WTC11 (cell line): ENCODE data around the gene IAH1. TPM values are rescaled to one million over a fixed set of nuclear protein-coding genes. Genes with fewer than 3 reads are reported as not detected.

Experiments
- ATAC-seq: fragments of 200-7000 bp; cut with Tn5 transposase; 2 replicates; pipeline ENCODE4 v1.10.0; 2021; ENCODE audit warnings: mild to moderate bottlenecking, moderate library complexity
- CTCF ChIA-PET: fragments of 300-600 bp; sonication (Branson Sonifier 250); formaldehyde crosslinking; loops from one replicate; lab custom pipeline; 2021; ENCODE audit warnings: antibody characterized with exemption; lab: Charles Lee
- POLR2A ChIA-PET: fragments of 350-600 bp; sonication (Branson Sonifier 250); formaldehyde crosslinking; loops from one replicate; lab custom pipeline; 2021; ENCODE audit warnings: antibody characterized with exemption; lab: Charles Lee
- DNase-seq: peaks from one replicate; pipeline ENCODE4 v3.0.0; 2021; ENCODE audit warnings: low spot score
- H3K27ac Mint-ChIP-seq: 2 replicates; pipeline ENCODE4 v1.8.0; 2021; ENCODE audit warnings: mixed read lengths
- H3K27me3 Mint-ChIP-seq: 2 replicates; pipeline ENCODE4 v1.8.0; 2021; ENCODE audit warnings: low read depth, mild to moderate bottlenecking, moderate library complexity, mixed read lengths
- H3K36me3 Mint-ChIP-seq: 2 replicates; pipeline ENCODE4 v1.8.0; 2021; ENCODE audit warnings: mixed read lengths
- H3K4me1 Mint-ChIP-seq: 2 replicates; pipeline ENCODE4 v1.8.0; 2022; ENCODE audit warnings: mixed read lengths
- H3K4me3 Mint-ChIP-seq: 2 replicates; pipeline ENCODE4 v1.8.0; 2021; ENCODE audit warnings: mild to moderate bottlenecking, moderate library complexity, mixed read lengths
- H3K9me3 Mint-ChIP-seq: 2 replicates; pipeline ENCODE4 v1.8.0; 2021; ENCODE audit warnings: mixed read lengths
- AFF4 ChIP-seq: sonication (generic); formaldehyde crosslinking; IDR thresholded peaks from 2 replicates; pipeline ENCODE4 v1.8.1; 2023; ENCODE audit warnings: mild to moderate bottlenecking, missing genetic modification reagents, borderline replicate concordance
- CREB1 ChIP-seq: sonication (generic); formaldehyde crosslinking; IDR thresholded peaks from 2 replicates; pipeline ENCODE4 v1.8.0; 2023; ENCODE audit warnings: mild to moderate bottlenecking, missing genetic modification reagents
- CREM ChIP-seq: sonication (generic); formaldehyde crosslinking; IDR thresholded peaks from 2 replicates; pipeline ENCODE4 v1.8.1; 2022; ENCODE audit warnings: mild to moderate bottlenecking, missing genetic modification reagents, moderate library complexity
- ESRRA ChIP-seq: sonication (generic); formaldehyde crosslinking; IDR thresholded peaks from 2 replicates; pipeline ENCODE4 v1.8.1; 2022; ENCODE audit warnings: mild to moderate bottlenecking, missing genetic modification reagents, borderline replicate concordance
- FOXK1 ChIP-seq: sonication (generic); formaldehyde crosslinking; IDR thresholded peaks from 2 replicates; pipeline ENCODE4 v1.8.0; 2022; ENCODE audit warnings: mild to moderate bottlenecking, moderate library complexity, missing genetic modification reagents
- FOXP1 ChIP-seq: sonication (generic); formaldehyde crosslinking; IDR thresholded peaks from 2 replicates; pipeline ENCODE4 v1.8.0; 2022; ENCODE audit warnings: missing genetic modification reagents, mild to moderate bottlenecking, moderate library complexity, borderline replicate concordance
- GTF2I ChIP-seq: fragments of 250-450 bp; sonication (Bioruptor Pico); conservative IDR thresholded peaks from 2 replicates; pipeline ENCODE4 v1.4.0; 2021; ENCODE audit warnings: mild to moderate bottlenecking
- KAT7 ChIP-seq: sonication (generic); formaldehyde crosslinking; IDR thresholded peaks from 2 replicates; pipeline ENCODE4 v1.8.1; 2023; ENCODE audit warnings: missing genetic modification reagents, mild to moderate bottlenecking, borderline replicate concordance
- NFATC4 ChIP-seq: fragments of 250-450 bp; sonication (Bioruptor Pico); IDR thresholded peaks from 2 replicates; pipeline ENCODE4 v1.9.0; 2021; ENCODE audit warnings: mild to moderate bottlenecking
- SMAD4 ChIP-seq: sonication (generic); formaldehyde crosslinking; IDR thresholded peaks from 2 replicates; pipeline ENCODE4 v1.8.0; 2022; ENCODE audit warnings: mild to moderate bottlenecking, missing genetic modification reagents
- SOX15 ChIP-seq: fragments of 250-450 bp; sonication (Bioruptor Pico); IDR thresholded peaks from 2 replicates; pipeline ENCODE4 v1.9.0; 2021; ENCODE audit warnings: mild to moderate bottlenecking
- TEAD4 ChIP-seq: sonication (generic); formaldehyde crosslinking; IDR thresholded peaks from 2 replicates; pipeline ENCODE4 v1.8.0; 2022; ENCODE audit warnings: mild to moderate bottlenecking, missing genetic modification reagents
- ZMAT4 ChIP-seq: fragments of 250-450 bp; sonication (Bioruptor Pico); IDR thresholded peaks from 2 replicates; pipeline ENCODE4 v1.9.0; 2021; ENCODE audit warnings: mild to moderate bottlenecking
- ZNF219 ChIP-seq: sonication (generic); formaldehyde crosslinking; IDR thresholded peaks from 2 replicates; pipeline ENCODE4 v1.8.0; 2023; ENCODE audit warnings: missing genetic modification reagents, mild to moderate bottlenecking, borderline replicate concordance
- total RNA-seq: library from RNA; stranded (reverse); gene quantifications from 3 replicates; pipeline ENCODE4 v1.2.3, GENCODE V29; 2021
- TF ChIP-seq, protein P1 (sequence below): sonication (generic); formaldehyde crosslinking; IDR thresholded peaks from 2 replicates; pipeline ENCODE4 v1.8.0; 2022; ENCODE audit warnings: missing genetic modification reagents
- TF ChIP-seq, protein P2 (sequence below): sonication (generic); formaldehyde crosslinking; IDR thresholded peaks from 2 replicates; pipeline ENCODE4 v1.8.0; 2022; ENCODE audit warnings: mild to moderate bottlenecking, missing genetic modification reagents
- TF ChIP-seq, protein P3 (sequence below): sonication (generic); formaldehyde crosslinking; IDR thresholded peaks from 2 replicates; pipeline ENCODE4 v1.8.1; 2022; ENCODE audit warnings: mild to moderate bottlenecking, moderate library complexity, missing genetic modification reagents
- TF ChIP-seq, protein P4 (sequence below): fragments of 250-450 bp; sonication (Bioruptor Pico); IDR thresholded peaks from 2 replicates; pipeline ENCODE4 v1.9.0; 2021; ENCODE audit warnings: moderate library complexity, mild to moderate bottlenecking, inconsistent platforms, borderline replicate concordance

IAH1 gene
- total RNA-seq, 1 experiment from 2014 or later, result 14.4 TPM

GRCh38 chr2:9480157-9480556 is 5.8 kb downstream of the IAH1 start (continued):
- TF ChIP-seq AFF4 (CRISPR knock-in tag), result no peak
- TF ChIP-seq CREB1 (CRISPR knock-in tag), result no peak
- no peak for TF ChIP-seq TEAD4 (CRISPR knock-in tag)
- no peak for TF ChIP-seq FOXK1
- no peak for TF ChIP-seq SMAD4 (CRISPR knock-in tag)
- TF ChIP-seq, all 79 proteins: peak for 0

DNA sequence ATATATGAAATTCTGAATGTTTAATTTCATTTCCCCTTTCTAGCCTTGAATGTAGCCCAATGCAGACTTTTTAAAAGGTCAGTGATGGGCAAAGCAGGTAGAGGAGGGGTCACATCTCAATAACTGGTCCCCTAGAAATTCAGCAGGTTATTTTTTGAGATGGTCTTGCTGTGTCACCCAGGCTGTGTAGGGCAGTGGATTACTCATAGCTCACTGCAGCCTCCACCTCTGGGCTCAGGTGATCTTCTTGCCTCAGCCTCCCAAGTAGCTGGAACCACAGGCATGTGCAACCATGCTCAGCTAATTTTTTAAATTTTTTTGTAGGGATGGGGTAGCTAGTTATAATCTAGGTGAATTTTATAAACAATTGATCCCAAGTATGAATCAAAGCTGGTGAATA is 8.8 kb downstream of the IAH1 start:
- Mint-ChIP-seq H3K4me1 (no peaks in the 10 kb centered on the region), H3K27me3 (no peaks in the 10 kb centered on the region), H3K36me3 (peaks cover 23% of the 10 kb centered on the region), H3K9me3 (no peaks in the 10 kb centered on the region), H3K4me3 (no peak overlapping the region), H3K27ac (no peak overlapping the region)
- TF ChIP-seq NFATC4 (CRISPR knock-in tag), result no peak
- TF ChIP-seq, protein P1, sequence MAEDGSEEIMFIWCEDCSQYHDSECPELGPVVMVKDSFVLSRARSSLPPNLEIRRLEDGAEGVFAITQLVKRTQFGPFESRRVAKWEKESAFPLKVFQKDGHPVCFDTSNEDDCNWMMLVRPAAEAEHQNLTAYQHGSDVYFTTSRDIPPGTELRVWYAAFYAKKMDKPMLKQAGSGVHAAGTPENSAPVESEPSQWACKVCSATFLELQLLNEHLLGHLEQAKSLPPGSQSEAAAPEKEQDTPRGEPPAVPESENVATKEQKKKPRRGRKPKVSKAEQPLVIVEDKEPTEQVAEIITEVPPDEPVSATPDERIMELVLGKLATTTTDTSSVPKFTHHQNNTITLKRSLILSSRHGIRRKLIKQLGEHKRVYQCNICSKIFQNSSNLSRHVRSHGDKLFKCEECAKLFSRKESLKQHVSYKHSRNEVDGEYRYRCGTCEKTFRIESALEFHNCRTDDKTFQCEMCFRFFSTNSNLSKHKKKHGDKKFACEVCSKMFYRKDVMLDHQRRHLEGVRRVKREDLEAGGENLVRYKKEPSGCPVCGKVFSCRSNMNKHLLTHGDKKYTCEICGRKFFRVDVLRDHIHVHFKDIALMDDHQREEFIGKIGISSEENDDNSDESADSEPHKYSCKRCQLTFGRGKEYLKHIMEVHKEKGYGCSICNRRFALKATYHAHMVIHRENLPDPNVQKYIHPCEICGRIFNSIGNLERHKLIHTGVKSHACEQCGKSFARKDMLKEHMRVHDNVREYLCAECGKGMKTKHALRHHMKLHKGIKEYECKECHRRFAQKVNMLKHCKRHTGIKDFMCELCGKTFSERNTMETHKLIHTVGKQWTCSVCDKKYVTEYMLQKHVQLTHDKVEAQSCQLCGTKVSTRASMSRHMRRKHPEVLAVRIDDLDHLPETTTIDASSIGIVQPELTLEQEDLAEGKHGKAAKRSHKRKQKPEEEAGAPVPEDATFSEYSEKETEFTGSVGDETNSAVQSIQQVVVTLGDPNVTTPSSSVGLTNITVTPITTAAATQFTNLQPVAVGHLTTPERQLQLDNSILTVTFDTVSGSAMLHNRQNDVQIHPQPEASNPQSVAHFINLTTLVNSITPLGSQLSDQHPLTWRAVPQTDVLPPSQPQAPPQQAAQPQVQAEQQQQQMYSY, result no peak
- no peak for TF ChIP-seq TEAD4 (CRISPR knock-in tag)
- TF ChIP-seq ZNF219, result no peak
- TF ChIP-seq, protein P2, sequence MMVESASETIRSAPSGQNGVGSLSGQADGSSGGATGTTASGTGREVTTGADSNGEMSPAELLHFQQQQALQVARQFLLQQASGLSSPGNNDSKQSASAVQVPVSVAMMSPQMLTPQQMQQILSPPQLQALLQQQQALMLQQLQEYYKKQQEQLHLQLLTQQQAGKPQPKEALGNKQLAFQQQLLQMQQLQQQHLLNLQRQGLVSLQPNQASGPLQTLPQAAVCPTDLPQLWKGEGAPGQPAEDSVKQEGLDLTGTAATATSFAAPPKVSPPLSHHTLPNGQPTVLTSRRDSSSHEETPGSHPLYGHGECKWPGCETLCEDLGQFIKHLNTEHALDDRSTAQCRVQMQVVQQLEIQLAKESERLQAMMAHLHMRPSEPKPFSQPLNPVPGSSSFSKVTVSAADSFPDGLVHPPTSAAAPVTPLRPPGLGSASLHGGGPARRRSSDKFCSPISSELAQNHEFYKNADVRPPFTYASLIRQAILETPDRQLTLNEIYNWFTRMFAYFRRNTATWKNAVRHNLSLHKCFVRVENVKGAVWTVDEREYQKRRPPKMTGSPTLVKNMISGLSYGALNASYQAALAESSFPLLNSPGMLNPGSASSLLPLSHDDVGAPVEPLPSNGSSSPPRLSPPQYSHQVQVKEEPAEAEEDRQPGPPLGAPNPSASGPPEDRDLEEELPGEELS, result no peak
- TF ChIP-seq GTF2I (CRISPR knock-in tag), result no peak
- TF ChIP-seq, protein P3, sequence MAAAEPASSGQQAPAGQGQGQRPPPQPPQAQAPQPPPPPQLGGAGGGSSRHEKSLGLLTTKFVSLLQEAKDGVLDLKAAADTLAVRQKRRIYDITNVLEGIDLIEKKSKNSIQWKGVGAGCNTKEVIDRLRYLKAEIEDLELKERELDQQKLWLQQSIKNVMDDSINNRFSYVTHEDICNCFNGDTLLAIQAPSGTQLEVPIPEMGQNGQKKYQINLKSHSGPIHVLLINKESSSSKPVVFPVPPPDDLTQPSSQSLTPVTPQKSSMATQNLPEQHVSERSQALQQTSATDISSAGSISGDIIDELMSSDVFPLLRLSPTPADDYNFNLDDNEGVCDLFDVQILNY (CRISPR knock-in tag), result no peak
- no peak for TF ChIP-seq FOXP1
- no peak for TF ChIP-seq SOX15 (CRISPR knock-in tag)
- TF ChIP-seq, protein P4, sequence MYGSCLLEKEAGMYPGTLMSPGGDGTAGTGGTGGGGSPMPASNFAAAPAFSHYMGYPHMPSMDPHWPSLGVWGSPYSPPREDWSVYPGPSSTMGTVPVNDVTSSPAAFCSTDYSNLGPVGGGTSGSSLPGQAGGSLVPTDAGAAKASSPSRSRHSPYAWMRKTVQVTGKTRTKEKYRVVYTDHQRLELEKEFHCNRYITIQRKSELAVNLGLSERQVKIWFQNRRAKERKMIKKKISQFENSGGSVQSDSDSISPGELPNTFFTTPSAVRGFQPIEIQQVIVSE (CRISPR knock-in tag), result no peak
- no peak for TF ChIP-seq KAT7 (CRISPR knock-in tag)
- TF ChIP-seq CREM (CRISPR knock-in tag), result no peak
- no peak for TF ChIP-seq ESRRA (CRISPR knock-in tag)
- TF ChIP-seq ZMAT4, result no peak
- no peak for ATAC-seq
- POLR2A ChIA-PET, result no interaction called here
- CTCF ChIA-PET, result interaction anchor here (1.8 kb wide), 1 partner anchor 9 kb away, joined by 5 read pairs; the partner anchor contains the start of gene IAH1
- DNase-seq, result no peak
